Transverse colon (tissue), 4 donors: Measurements from ENCODE around the gene DISC1.

Experiments used
- CTCF ChIP-seq, 5 experiments: fragments of 200-600 bp in 3 of 5; fragments of 450-650 bp in 2 of 5; sonication (generic) in 3 of 5; IDR thresholded peaks; 1 replicate in 2 of 5; 2 replicates in 3 of 5; pipeline ENCODE4 v1.5.1; 2016 to 2017; ENCODE audit warnings: antibody characterized with exemption in 5 of 5, inconsistent platforms in 3 of 5, mild to moderate bottlenecking in 2 of 5, moderate library complexity in 1 of 5
- POLR2A ChIP-seq: fragments of 450-650 bp; IDR thresholded peaks from one replicate; pipeline ENCODE4 v1.6.1; 2016; ENCODE audit warnings: antibody characterized with exemption, mild to moderate bottlenecking, moderate library complexity
- POLR2AphosphoS5 ChIP-seq, 3 donors: sonication (generic); formaldehyde crosslinking; IDR thresholded peaks; one replicate each; pipeline ENCODE4 v1.6.1; 2016; ENCODE audit warnings: antibody characterized with exemption in 3 of 3

DNA sequence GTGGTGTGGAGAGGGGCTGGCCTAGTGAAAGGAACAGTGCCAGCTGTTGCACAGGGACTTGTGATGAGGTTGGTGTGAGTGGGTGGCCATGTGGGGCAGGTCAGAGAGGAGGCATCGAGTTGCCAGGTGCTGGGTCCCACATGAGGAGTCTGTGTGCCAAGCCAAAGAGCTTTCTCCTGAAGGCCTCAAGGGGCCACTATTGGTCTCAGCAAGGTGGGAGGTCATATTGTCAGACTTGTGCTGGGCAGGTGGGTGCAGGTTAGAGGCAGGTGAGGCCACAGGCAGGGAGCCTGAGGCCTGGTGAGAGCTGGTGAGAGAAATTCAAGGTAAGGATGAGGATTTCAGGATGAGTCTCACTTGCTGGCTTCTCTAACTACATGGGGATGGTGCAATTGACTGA is 256.8 kb downstream of the DISC1 start:
- no peak for TF ChIP-seq CTCF (IDR thresholded peaks at IDR 0.05)
- TF ChIP-seq POLR2A = no peak
- no peak for TF ChIP-seq POLR2AphosphoS5 (IDR thresholded peaks at IDR 0.05)
